ENCODE measurements around the gene PHIP.

DNA sequence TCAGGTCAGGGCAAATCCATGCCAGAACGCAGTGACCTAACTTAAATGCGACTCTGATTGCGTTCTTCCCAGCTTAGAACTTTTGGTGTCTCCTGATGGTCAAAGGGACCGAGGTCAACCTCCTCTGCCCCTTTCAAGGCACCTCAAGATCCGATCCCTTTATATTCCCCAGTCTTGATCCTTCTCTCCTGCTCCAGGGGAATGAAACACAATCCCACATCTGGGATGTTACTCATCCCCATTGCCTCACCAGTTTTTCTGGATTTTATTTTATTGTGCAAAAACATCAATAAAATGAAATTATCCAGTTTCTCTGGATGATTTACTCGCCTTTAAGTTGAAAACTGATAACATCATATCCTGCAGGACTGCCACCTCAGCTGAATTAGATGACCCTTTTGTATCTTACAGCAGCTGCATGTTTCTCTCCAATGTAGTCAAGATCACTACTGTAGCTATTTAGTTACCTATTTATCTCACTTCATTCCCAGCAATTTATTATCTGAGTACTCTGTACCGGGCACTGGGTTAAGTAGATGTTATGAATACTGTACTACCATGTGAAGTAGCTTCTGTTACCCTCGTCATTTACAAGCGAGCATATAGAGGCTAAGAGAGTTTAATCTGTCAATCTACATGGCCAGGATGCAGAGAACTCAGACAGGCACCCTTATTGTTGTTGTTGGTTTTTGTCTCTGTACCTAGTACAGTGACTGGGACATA lies 166.7 kb downstream of the PHIP start:
- TF ChIP-seq, protein P1, sequence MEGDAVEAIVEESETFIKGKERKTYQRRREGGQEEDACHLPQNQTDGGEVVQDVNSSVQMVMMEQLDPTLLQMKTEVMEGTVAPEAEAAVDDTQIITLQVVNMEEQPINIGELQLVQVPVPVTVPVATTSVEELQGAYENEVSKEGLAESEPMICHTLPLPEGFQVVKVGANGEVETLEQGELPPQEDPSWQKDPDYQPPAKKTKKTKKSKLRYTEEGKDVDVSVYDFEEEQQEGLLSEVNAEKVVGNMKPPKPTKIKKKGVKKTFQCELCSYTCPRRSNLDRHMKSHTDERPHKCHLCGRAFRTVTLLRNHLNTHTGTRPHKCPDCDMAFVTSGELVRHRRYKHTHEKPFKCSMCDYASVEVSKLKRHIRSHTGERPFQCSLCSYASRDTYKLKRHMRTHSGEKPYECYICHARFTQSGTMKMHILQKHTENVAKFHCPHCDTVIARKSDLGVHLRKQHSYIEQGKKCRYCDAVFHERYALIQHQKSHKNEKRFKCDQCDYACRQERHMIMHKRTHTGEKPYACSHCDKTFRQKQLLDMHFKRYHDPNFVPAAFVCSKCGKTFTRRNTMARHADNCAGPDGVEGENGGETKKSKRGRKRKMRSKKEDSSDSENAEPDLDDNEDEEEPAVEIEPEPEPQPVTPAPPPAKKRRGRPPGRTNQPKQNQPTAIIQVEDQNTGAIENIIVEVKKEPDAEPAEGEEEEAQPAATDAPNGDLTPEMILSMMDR (IDR thresholded peaks at IDR 0.05; ENCODE audit: low read length), result no peak
- no peak for TF ChIP-seq EZH2 (optimal IDR thresholded peaks at IDR 0.05; ENCODE audit: low read depth, low read length)
